Stimulated activated CD4-positive, alpha-beta T cell treated with anti-CD3 and anti-CD28 coated beads, TNF-alpha, amount 100 ng/mL, for 24 hours (primary cell): ENCODE data around the gene RAE1.
"Not testable (repeated sequence)": the region's sequence is repeated elsewhere in the genome, so short reads cannot be mapped to it uniquely, and the experiment has no call there.

Source experiments
- DNase-seq, 3 experiments: peaks; one replicate each; pipeline ENCODE4 v3.0.0-alpha.2; 2020; ENCODE audit warnings: low read depth in 3 of 3

Gene RAE1

DNA sequence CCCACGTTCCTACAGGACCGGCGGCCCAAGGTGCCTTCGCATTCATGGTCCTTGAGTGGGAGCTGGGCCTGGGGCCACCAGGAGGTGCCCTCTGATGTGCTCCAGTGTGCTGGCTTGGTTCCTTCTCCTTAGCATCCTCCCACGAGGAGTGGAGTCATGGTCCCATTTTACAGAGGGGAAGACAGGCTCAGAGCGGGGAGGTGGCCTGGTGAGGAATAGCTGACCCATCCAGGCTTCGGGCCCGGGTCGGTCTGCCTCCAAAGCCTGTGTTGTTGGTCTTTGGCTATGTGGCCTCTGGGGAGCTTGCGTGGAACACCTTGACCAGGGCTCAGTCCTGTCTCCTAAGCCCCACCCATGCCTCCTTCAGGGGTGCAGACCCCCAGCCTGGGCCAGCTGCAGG lies 62.9 kb downstream of the RAE1 start:
- no peak for DNase-seq

DNA sequence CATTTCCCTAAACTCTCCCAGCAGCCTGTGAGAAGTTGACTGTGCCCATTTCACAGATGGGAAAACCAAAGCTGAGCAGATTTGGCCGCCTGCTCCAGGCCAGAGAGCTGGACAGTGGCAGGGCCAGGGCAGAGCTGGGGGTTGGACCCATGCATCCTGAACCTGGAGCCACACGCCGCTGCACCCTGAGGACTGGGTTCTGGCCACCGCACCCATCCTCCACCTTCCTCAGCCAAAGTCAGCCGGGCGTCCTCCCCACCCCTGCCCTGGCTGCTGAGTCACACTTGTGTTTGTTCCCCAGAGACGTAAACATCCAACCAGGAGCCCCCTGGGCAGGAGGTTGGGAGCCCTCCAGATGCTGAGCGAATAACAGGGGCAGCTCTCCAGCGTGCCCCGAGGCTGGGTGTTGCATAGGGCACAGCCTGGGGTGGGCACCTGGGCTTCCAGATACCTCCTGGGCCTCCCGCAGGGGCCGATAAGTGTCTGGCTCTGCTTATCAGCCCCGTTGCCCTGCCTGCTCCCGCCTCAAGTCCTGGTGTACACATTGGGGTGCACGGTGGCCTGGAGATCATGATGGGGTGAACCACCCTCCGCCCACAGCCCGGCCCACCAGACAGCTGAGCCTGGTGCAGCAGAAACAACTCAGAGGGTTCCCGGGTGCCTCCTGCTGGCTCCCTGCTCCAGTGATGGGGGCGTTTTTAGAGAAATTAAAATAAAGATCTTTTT lies 64.0 kb downstream of the RAE1 start:
- DNase-seq, result no peak

DNA sequence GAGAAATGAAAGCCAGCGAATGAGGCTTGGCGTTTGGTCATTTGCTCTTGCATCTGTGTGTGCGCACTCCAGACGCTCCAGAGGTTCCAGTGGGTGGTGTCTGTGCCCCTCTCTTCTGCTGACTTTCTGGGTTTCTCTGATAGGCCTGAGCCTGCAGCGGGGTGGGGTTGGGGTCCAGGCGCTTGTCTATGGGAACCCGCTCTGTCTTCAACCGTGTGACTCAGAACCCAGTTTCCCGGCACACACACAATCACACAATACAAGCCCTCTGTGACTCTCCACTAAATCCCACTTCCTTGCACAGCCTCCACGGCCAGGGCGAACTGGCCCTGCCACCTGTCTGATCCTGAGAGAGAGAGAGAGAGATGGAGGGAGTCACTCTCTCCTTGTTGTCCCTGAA lies 64.7 kb downstream of the RAE1 start:
- no peak for DNase-seq

DNA sequence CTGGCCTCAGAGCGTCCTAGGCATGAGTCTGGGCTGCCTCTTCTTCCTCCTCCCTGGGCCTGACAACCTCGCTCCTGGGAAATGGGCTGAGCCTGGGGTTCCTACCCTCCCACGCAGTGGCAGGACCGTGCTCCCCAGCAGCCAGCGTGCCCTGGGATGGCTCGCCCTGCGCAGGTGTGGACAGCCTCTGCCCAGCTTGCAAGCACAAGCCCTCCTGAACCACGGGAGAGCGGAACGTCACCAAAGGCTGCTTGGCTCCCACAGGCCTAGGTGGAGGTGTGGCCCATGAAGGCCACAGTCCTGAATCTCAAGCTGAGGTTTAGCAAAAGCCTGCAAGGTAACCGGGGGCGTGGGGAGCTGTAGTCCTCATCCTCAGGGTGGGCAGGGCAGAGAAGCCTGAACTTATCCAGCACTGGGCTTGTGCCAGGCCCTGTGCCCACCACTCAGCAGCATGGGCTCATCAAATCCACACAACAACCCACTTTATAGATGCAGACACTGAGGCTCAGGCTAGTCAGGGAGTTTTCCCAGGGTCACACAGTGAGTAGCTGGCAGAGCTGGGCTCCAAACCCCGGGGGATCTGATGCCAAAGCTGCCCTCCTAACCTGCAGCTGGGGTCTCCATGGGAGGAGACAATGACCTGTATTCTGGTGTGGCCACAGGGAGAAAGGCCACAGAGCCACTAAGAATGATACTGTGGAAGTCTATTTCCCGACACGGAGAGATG lies 65.4 kb downstream of the RAE1 start:
- no peak for DNase-seq

DNA sequence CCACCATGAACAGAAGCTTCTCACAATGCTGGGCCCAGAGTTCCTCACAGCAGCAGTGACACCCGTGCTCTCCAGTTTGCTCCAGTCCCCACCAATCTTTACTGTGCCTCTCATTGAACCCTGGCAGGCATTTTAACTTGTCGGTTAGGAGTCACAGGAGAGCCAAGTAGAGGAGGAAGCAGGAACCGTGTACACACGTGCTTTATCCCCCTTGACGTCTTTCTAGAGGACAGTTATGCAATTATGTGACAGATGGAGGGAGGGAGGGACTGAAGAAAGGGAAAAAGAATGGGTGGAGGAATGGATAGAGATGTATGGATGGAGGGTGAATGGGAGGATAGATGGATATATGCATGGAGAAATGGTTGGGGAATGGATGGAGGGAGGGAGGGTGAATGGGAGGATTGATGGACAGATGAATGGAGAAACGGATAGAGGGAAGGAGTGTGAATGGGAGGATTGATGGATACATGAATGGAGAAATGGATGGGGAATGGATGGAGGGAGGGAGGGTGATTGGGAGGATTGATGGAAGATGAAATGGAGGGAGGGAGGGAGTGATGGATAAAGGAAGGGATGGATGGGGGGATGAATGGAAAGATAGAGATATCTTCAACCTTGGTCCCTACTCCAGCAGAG lies 66.1 kb downstream of the RAE1 start:
- DNase-seq, result no peak

DNA sequence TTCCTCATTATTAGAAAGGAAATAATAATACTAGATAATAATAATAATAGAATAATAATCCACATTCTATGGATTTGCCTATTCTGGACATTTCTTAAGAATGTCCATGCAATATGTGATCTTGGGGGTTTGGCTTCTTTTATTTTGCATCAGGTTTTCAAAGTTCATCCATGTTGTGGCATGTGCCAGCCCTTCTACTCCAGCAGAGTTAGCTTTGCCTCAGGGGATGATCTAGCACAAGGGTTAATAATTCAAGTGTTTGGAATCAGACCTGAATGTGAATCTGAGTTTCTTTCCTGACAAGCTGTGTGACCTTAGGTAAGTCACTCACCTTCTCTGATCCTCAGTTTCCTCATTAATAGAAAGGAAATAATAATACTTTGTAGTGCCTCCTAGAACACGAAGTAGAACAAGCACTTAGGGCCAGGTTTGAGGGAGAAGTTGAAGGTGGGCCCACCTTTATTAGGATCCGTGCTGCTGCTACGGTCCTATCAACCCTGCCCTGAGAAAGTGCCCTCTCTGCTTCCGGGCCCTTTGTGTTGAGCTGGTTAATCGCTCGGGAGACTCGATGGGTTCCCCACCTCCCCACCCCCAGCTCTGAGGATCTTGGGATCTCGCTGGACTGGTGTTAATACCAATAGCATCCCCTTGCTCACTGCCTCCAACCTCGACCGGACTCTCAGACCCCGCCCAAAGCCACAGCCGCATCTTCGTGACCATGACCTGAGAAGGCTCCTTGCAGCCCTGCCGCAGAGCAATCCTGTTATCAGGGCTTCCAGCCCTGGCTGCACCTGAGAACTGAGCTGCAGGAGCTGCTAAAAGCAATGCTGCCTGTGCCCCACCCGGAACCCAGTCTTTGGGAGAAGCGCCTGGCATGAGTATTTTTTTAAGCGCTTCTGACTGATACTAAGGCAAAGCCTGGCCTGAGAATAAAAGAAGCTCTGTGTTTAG lies 67.0 kb downstream of the RAE1 start:
- no peak for DNase-seq

DNA sequence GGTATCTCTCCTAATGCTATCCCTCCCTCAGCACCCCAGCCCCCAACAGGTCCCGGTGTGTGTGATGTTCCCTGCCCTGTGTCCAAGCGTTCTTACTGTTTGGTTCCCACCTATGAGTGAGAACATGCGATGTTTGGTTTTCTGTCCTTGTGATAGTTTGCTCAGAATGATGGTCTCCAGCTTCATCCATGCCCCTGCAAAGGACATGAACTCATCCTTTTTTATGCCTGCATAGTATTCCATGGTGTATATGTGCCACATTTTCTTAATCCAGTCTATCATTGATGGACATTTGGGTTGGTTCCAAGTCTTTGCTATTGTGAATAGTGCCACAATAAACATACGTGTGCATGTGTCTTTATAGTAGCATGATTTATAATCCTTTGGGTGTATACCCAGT lies 68.4 kb downstream of the RAE1 start:
- DNase-seq, result not testable (repeated sequence)

DNA sequence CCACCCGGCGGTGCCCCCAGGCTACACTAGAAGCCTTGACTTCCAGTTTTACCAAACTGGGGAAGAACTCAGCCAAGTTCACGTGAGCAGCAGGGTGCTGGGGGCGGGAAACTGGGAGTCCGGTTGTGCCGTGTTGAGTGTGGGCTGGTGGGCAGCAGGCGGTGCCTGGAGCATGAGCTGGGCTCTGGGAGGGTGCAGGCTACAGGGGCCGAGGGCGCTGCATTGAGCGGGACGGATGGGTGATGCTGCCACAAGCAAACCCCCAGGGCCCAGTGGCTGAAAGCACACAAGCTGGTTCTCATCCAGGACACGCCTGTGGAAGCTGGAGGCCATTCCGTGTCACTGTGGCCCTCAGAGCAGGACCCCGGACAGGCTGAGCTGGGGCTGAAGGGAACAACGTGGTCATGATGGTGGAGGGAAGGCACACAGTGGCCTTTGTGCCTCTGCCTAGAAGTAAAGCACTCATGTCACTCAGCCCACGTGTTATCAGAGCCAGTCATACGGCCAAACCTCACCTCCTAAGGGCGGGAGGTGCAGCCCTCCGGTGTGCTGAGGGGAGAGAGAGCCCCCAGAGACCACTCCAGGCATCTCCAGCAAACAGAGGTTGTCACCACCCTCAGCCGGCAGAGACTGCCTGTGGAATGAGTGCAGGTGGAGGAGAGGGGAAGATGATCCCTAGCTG lies 69.7 kb downstream of the RAE1 start:
- no peak for DNase-seq

DNA sequence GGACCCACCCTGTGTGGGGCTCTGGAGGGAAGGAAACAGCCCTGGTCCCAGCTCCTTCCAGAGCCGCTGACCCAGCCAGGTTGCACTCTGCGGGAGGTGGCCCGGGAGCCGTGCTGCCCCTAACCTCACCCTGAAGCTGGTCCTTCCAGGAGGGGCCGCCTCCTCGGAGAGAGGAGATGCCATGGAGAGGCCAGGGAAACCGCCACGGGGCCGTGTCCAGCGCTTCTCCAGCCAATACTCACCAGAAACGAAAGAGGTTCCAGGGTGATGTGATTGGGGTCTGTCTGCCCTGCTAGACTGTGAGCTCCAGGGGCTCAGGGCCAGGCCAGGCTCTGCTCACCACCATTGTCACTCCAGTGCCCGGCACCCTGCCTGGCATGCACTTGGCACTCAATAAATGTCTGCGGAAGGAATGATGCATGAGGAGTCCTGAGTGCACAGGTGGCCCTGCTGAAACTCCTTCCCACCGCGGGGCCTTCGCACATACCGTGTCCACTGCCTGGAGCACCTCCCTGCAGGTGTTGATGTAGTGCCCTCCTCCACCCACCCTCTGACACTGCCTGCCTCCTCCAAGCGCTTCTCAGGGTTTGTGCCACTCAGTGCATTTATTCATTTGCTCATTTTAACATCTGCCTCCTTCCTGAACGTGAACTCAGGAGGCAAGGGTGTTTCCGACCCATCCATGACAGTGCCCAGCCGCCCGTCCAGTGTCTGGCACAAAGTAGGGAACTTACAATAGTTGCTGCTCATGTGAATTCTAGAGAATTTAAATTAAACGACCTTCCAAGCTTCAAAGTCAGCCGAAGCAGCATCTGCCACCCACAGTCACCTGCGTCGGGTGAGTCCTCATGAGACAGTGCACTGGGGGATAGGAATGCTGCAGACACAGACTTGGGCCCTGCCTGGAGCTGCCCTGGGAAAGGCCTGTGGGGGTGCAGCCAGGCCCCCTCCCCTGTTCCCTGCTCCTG lies 70.5 kb downstream of the RAE1 start:
- no peak for DNase-seq

DNA sequence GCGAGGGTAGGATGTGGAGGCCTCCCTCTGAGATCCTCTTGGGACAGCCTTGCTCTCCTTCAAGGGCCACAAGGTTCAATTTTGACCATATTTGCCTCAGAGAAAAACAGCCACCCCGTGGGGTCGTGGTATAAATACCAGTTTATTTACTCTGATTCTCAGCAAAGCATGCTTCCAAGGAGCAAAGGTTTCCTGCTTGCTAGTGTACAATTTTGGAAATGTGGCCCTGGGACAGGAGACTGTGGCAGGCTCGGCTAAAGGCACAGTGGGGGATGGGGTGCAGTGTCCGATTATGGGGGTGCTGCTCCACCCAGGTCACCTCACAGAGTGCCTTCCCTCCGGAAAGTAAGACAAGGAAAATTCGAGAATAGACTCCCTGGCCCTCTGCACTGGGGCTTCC lies 71.2 kb downstream of the RAE1 start:
- no peak for DNase-seq

DNA sequence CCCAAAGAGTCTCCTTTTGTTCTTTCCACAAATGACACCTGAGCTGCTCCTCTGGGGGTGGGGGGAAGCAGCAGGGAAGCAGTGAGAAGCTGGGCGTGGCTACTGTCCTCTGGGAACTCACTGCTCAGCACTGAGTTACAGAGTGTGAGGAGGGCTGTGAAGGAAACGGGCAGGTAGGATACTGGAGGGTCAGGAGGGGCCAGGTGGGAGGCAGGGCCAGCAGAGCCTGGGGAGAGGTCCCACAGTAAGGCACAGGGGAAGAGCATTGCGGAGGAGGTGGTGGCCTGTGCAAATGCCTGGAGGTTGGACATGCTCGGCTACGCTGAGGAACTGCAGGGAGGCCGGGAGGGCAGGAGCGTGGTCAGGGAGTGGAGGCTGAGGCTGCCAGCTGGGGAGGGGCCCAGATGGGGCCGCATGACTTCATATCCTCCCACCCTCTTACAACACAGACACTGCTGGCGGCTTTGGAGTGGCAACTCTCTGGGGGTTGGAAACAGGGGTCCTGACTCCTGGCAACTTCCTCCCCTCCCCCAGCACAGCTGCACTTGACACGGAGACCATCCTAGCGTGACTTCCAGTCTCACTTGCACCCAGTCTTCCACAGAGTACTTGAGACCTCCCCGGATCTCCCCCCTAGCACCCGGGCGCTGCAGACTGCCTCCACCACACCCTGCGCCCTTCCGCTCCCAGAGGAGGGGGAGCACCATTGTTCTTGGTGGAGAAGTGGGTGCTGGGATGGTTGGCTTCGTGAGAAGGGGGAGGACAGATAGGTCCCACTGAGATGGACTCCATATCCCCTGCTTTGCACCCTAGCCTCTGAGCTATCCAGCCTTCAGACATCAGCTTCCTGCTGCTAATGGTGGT lies 74.3 kb downstream of the RAE1 start:
- DNase-seq, result no peak

DNA sequence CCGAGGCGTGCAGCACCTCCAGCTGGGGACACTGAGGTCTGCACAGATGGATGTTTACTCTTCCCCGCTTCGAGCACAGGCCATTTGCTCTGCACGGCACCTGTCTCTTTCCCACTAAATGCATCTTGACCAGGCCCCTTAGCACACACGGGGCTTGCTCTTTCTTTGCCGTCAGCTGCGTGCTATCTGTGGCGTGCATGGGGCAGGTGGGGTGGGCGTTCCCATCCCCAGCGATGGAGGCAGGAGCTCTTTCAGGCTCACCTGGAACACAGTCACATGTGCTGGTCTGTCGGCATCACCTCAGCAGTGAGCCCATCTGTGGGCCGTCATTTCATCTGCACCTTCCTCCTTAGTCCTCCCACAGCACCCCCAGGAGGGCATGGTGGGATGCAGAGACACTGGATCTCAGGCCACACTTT lies 75.2 kb downstream of the RAE1 start:
- no peak for DNase-seq

DNA sequence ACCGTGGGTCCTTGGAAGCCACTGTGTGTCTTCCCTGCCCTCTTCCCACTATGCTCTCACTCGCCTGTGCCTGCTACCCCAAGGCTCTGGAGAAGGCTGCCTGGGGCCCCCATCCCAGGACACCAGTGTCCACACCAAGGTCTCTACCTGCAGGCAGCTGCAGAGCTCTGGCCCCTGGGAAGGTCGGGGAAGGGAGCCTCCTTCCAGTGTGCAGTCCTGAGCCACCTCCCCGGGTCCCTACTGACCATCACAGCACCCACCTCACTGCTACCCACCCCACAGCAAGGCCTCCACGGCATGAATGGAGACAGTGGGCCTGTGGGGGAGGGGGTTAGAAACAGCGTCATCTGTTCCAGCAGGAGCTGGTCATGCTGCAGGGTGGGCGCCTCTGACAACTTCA lies 75.8 kb downstream of the RAE1 start:
- DNase-seq, result no peak

DNA sequence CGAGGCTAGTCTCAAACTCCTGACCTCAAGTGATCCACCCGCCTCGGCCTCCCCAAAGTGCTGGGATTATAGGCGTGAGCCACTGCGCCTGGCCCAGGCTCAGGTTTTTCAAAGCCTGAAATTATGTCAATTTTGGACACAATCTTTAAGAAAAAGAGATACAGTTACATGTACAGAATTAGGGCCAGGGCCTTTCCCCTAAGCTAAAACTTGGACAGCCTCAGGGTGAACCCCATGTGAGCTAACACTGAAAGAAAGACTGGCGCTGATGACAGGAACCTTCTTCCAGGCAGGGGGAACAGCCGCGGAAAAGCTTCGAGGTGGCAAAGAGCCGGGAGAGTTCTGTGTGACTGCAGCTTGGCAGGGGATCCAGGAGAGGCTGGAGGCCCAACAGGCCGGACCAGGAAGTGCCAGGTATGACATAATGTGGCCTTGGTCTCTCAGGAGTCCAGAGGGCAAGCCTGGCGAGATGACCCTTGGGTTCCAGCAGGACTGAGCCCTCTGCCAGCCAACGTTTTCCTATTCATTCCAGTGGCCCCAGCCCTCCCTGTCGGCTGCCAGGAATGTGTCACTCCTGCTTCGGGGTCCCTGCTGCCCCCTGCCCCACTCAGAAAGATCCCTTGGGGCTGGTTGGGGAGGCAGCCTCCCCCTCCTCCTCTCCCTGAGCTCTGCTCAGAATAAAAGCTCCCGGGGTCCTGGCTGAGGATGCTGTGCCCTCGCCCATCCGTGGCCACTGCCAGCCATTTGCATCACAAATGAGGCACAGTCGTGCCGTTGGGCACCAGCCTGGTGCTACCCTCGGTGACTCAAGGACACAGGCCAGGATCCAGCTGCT lies 77.5 kb downstream of the RAE1 start:
- DNase-seq, result no peak
